Muscle of arm (tissue), 12 donors: ENCODE measurements around the gene ERCC6. TPM values are rescaled to one million over a fixed set of nuclear protein-coding genes. Genes with fewer than 3 reads are reported as not detected.

Source experiments
- DNase-seq: peaks from one replicate; pipeline ENCODE4 v3.0.0-alpha.2; 2013
- polyA plus RNA-seq, 12 donors: library from polyadenylated mRNA; unstranded; fragments of 120-200 nt; gene quantifications; one replicate each; pipeline ENCODE4 v1.2.1, GENCODE V29; 2013; ENCODE audit not compliant: insufficient read length in 12 of 12

Gene ERCC6
- polyA plus RNA-seq, 12 donors: 9.3 to 24.1 (median 12.7) TPM; not detected in 1

DNA sequence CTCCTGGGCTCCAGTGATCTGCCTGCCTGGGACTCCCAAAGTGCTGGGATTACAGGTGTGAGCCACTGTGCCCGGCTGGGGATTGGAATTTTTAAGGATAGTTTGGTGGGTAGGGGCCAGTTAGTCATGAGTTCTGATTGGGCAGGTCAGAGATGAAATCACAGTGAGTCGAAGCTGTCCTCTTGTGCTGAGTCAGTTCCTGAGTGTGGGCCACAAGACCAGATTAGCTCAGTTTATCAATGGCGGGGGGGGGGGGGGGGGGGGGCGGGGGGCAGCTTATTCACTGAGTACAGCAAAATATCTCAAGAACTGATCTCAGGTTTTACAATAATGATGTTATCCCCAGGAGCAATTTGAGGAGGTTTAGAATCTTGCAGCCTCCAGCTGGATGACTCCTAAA is 11.6 kb upstream of the ERCC6 start:
- no peak for DNase-seq

DNA sequence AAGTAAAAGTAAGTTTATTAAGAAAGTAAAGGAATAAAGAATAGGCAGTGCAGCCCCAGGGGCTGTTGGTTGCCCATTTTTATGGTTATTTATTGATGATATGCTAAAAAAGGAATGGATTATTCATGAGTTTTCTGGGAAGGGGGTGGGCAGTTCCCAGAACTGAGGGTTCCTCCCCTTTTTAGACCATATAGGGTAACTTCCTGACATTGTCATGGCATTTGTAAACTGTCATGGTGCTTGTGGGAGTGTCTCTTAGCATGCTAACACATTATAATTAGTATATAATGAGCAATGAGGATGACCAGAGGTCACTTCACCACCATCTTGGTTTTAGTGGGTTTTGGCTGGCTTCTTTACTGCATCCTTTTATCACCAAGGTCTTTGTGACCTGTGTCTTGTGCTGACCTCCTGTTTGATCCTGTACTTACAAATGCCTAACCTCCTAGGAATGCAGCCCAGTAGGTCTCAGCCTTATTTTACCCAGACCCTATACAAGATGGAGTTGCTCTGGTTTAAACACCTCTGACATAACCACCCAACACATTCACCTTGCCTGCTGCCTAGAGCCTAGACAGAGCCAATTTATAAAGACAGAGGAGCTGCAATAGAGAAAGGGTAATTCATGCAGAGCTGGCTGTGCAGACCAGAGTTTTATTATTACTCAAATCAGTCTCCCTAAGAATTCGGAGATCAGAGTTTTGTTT is 10.9 kb upstream of the ERCC6 start:
- no peak for DNase-seq

DNA sequence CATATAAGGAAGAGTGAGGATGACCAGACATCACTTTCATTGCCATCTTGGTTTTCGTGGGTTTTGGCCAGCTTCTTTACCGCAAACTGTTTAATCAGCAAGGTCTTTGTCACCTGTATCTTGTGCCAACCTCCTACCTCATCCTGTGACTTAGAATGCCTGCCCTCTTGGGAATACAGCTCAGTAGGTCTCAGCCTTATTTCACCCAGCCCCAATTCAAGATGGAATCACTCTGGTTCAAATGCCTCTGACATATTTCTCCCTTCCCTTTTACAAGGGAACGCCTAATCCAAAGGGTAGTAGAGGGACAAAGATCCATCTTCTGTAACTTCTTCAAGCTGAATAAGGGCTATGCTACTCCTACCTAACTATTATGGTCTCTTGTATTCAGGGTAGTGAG is 4.7 kb upstream of the ERCC6 start:
- no peak for DNase-seq

DNA sequence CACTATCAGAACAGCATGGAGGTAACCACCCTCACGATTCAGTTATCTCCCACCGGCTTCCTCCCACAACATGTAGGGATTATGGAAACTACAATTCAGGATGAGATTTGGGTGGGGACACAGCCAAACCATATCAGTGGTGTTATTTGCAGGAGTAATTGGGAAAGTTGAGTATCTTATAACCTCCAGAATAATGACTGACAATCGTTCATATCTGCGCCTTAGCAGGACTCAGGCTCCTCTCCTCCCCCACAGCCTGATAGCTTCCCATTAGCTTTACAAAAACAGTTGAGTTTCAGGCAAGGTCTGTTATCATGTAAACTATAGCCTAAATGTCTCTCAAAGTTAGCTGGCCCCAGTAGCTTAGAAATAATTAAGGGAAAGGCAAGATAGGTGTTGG is 3.4 kb upstream of the ERCC6 start:
- DNase-seq: no peak

DNA sequence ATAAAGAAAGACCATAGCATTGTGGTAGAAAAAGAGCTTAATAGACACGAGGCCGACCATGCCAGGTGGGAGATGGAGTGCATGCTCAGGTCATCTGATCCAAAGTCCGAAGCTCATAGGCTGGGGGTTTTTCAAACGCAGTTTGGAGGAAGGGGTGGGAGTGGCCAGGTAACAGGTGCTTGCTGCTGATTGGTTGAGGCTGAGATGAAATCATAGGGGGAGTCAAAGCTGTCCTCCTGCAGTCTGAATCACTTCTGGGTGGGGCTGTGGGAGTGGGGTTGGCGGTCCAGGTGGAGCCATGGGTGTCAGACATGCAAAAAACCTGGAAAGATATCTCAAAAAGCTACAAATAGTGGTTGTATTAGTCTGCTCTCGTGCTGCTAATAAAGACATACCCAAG is 2.8 kb upstream of the ERCC6 start:
- DNase-seq: no peak

DNA sequence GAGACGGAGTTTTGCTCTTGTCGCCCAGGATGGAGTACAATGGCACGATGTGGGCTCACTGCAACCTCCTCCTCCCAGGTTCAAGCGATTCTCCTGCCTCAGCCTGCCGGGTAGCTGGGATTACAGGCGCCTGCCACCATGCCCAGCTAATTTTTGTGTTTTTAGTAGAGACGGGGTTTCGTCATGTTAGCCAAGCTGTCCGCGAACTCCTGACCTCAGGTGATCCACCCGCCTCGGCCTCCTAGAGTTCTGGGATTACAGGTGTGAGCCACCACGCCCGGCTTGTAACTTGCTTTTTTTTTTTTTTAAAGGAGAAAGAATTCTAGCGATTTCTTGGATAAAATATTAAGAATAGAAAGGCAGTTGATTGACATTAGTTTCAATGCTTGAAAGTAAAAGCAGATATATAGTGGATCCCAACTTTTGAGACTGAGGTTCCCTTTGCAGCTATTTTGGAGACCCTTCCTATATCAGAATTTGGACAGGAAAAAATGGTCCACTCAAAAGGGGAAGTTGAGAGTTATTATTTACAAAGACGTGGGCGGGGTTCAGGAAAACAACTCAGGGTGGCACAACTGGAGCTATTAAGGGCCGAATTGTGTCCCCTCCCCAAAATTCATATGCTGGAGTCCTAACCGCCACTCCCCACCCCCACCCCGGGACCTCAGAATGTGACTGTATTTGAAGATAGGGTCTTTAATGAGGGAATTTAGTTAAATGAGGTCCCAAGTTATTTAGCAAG is 1.3 kb upstream of the ERCC6 start:
- no peak for DNase-seq

DNA sequence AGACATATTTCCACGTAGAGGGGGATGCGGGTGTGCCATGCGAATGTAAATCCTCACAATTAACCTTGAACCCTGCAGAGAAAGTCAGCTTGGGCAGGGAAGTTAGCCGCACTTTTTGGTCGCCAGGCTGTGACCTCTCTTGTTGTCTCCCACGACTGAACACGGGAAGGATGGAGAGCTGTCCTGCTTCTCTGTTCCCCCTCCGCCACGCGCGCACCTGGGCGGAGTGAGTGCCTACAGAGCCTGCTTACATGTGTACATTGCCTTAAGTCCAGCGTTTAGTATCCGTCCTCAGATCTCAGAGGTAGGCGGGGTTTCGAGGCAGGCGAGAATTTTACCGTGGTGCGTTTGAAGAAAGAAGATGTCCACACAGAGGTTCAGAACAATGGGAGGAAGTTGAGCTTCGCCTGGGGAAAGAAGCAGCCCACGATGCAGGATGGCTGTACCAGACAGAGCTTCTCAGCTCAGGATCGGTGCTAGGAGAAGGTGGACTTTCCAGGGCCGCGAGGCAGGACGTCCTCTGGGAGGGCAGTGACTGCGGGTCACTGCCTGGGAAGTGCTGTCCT is 482 bp upstream of the ERCC6 start:
- no peak for DNase-seq

DNA sequence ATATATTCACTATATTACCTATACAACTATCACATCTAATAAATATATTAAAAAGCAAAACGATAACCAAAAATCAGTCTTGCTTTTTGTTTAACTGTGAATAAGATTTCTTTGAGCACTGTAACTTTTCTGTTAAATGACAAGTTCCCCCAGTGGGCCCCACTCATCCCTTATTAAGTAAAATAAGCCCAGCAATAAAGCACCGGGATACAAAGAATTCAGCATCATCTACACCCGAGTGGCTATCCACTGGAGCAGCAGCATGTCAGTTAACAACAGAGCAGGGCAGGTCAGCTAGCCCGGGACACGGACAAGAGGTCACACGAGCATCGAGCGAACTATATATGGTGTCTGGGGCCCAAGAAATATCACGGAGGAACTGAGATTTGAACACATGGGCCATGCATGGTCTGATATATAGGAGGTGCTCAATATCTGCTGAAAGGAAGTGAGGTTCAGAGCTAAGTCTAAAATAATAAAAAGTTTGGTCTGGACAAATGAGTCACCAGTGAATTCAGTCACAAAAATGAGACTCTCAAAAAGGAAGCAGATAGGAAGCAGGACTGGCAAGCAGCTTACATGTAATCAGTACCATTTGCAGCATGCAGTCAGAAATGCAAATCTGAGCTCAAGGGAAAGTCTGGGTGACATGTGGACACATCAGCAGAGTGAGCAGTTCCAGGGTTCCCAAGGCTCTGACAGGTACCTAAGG is 4.1 kb downstream of the ERCC6 start:
- DNase-seq: no peak

DNA sequence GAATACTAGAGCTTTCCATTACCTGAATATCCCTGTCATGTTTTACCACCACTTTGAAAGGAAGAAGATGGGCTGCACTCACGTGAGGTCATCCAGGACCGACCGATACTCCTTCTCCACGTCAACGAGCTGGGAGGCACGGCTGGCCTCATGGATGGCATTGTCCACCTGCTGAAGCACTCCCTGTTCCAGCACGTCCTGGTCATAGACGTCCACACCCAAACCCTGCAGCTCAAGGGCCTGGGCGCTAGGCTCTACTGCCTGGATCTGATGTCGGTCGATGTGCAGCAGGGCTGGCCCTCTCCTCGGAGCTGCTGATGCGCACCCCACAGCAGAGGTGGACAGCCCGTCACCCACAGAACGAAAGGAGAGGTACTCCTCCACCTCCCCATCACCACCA is 6.5 kb downstream of the ERCC6 start:
- no peak for DNase-seq

DNA sequence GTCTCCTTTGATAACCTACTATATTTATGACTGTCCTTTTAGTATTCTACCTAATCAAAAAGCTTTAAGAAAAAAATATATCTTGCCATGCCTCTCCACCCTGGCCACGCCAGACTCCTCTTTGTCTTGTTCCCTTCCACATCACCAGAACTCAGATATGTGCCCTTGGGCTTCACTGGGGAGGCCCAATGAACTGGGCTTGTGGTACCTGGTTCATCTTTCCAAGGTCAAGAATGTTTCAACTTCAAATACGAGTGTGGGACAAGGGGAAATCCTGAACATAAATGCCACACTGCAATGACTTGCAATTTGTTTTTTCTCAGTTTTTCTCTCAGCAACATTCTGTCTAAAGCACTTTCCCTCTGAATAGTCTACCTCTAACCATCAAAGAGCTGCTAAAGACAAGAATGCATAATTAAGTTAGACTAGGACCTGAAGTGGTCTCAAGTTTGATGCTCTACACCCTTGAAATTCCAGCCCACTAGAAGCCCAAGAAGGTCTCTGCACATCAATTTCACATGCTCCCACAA is 9.9 kb downstream of the ERCC6 start:
- DNase-seq: no peak

DNA sequence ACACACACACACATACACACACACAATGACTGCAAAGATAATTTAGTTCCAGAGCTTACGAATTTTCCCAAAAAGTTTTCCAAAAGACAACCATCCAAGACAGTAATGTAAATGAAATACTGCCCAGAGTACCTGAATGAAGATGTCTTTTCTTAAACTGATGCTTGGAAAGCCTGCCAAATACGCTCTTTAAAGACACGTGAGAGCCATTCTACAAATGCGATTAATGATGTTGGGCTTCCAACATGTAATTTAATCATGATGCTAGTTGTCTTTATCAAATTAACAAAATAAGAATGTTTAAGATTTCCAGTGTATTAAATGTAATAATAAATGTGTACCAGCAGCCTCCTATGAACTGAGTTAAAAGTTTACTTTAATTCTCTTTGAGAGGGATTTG is 11.1 kb downstream of the ERCC6 start:
- no peak for DNase-seq

DNA sequence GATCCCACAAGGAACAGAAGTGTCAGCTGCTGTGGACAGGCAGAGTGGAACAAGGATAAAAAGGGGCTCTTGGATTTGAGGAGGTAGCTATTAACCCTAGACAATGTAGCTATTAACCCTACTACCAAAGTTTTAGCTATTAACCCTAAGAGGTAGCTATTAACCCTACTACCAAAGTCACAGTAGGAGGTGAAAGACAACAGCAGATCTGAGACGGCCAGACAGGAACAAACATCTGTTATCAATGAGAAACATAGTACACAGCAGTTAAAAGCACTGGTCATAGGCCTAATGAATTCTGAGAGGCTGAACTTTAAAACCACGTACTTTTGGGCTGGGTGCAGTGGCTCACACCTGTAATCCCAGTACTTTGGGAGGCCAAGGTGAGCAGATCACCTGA is 11.9 kb downstream of the ERCC6 start:
- DNase-seq: no peak

DNA sequence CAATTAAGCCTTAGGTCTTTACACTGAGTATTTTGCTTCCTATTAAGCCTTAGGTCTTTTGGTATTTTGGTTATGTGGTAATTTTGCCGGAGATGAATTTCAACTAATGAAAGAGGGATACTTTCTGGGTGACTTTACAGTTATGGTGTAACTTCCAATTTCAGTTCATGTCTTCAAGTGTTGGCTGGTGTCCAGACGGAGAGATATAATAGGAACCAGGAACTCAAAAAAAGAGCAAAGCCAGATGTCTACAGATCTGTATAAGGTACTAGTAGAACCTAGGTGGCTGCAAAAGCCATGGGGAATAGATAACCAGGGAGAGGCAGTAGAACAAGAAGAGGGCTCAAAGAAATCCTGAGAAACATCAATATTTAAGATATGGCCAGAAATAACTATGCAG is 12.3 kb downstream of the ERCC6 start:
- no peak for DNase-seq

DNA sequence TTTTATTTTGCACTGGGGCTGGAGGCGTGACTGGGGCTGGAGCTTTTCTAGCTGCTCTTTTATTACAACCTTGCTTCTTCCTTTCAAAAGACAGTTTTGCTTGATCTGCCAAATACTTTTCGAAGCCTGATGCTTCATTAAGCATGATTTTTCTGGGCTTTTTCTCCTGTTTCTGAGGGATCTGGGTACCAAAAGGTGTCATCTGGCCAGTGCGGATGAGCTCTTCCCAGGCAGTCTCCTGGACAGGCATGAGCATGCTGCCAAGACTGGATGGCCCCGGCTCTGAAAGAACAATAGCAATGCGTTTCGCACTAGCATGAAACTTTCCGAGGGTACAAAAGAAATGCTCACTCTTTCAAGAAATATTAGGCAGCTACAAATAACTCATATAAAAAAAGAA is 14.4 kb downstream of the ERCC6 start:
- DNase-seq: no peak

DNA sequence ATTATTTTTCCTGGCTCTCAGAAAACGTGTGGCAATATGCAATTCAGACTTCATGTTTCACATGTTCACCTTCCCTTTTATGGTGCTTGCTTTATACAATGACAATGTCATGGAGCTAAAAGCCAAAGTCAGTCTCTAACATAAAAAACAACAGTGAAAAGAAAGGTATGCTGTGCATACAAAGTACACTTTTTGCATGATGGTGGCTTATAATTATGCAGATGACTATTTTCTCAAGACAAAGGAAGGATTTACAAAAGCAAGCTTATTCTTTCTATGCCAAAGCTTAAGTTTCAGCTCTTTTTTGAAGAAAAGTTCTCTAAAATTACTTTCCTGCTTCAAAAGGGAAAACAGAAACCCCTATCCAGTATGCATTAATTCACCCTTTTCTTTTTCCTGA is 15.6 kb downstream of the ERCC6 start:
- DNase-seq: no peak

DNA sequence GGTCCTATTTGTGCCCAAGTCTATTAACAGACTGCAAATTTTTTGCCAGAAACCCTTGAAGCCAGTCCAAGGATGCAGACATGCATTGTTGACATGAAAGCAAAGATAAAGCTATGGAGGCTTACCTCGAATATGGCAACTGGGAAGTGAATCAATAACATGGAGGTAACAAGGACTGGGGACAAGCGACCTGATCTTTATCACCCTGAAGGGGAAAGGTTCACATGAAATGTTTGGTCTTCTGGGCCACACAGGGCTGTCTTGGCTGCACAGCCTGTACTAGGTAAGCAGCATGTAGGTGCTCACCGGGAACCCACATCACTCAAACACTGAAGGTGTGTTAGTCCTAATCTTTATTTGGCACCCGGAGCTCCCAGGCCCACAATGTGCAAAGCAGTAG is 17.9 kb downstream of the ERCC6 start:
- no peak for DNase-seq

DNA sequence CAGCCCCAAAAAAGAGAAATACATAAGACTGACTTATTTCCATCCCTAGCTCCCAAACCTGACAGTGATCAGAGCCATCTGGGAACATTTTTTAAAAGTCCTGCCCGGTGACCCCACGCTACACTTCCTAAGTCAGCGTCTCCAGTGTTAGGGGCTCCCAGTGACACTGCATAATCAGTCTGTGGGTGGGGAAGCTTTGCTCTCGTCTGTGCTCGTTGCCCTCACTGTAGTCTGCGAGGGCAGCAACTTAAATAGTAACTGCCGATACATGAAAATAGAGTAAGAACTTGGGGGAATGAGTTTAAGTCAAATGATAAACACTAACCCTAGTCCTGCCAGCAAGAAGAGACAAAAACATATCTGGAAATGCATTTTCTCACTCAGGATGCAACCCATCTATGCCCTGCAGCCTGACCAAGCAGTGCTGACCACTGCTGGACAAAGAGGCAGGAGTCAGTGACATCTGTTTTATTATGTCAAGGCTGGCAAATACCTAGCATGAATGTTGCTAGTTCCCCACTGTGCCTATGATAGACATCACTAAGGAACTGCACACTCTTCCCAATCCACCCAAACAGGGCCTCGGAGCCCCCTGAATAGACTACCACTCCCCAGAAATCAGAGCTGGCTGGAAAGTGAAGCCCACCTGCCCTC is 18.7 kb downstream of the ERCC6 start:
- no peak for DNase-seq

DNA sequence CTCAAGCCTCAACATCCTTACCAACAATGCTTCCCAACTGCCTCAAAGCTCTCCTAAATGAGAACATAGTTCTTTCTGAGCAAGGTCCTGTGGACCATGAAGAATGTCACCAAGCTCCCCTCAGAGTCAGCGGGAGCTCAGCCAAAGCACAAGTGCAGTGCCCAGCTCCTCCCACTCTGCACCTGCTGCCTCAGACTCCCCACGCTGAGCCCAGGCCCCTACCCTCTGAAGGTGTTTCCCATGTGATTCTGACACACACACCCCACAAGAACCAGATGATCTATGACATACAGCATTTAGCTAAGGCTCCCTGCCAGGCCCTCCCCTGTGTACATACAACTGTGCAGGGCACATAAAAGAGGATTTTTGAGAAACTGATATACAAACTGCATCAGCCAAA is 19.2 kb downstream of the ERCC6 start:
- no peak for DNase-seq

DNA sequence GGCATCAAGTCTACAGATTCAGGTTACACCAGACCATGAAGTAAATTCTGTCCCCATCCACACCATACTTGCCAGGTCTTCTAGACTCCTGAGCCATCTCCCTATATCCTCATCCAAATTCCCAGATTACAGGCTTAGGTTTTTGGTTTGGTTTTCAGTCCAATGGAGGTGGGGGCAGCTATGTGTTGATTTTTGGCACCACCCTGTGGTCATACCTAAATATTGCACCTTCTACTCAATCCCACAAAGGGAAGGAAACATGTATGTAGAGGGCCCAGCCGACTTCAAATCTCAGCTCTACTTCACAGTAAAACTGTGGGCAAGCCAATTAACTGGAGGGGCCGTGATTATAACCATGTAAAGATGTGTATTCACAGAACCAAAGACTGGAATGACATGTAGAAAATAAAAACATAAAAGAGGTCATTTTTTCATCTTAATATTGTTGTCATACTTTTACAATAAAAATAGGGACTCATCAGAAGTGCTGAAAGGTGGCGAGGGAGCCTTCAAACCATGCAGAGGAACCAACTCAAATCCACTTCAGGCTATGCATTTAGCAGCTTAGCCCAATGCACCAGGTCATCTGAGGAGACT is 19.8 kb downstream of the ERCC6 start:
- DNase-seq: peak; percentile 29

DNA sequence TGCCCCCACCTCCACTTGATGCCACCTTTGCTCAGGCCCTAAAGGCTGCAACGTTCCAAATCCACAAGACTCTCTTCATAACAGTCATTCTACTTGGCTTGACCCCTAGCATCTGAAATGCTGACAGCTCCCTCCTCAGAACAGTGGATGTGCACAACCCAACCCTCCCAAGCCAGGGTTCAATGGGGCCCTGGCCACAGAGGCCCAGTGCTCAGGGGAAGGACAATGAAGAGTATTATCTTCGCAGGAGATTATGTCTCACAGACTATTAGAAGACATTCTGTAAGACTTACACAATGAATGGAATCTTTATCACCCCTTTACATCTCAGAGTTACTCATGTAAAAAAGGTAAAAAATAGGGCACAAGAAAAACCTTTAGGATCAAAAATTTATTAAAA is 20.4 kb downstream of the ERCC6 start:
- no peak for DNase-seq

DNA sequence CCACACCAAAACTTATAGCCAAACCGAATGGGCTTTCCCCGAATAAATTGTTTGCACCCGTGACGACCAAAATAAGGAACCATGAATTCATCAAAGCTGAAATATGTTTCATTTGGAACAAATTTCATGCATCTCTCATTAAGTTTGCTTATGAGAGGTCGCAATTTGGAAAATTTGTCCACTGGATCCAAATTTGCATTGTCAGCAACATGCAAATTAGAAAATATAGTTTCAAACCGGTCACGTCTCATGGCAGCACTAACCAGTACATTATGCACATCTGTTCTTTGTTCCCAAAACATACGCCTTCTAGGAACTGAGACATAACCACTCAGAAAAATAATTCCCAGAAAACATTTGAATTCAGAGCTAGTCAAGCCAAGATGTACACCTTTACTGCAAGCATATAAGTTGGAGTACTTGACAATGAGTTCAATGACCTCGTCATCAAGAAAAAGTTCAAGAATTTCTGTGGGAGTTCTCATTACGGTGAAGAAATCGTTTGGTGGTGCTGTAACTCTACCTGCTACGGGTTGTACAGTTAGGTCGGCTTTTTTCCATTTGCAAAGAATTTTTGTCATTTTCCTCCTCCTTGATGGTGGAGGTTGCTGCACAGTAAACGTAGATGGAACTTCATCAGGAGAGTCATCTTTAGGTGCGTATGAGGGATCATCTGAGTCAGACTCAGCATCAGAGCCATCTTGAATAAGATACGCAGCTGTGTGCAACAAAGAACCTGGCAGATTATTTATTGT is 22.5 kb downstream of the ERCC6 start:
- DNase-seq: no peak
